K562 (cell line): ENCODE results near the gene USP48. TPM values are rescaled to one million over a fixed set of nuclear protein-coding genes. Genes with fewer than 3 reads are reported as not detected.

ENCODE experiments used
- BRD4 ChIP-seq: fragments of 200-600 bp; sonication (generic); IDR thresholded peaks from 2 replicates; pipeline ENCODE4 v1.6.1; 2017; ENCODE audit warnings: inconsistent platforms
- CTBP1 ChIP-seq: fragments of 450-650 bp; IDR thresholded peaks from 2 replicates; pipeline ENCODE4 v1.6.1; 2016; ENCODE audit warnings: borderline replicate concordance
- LCOR ChIP-seq: sonication (generic); formaldehyde crosslinking; IDR thresholded peaks from 2 replicates; pipeline ENCODE4 v1.8.0; 2022; ENCODE audit warnings: mild to moderate bottlenecking, missing genetic modification reagents
- MLLT1 ChIP-seq, 2 experiments: fragments of 450-650 bp; IDR thresholded peaks; 2 replicates each; pipeline ENCODE4 v1.6.1; 2016
- POLR2AphosphoS2 ChIP-seq: IDR thresholded peaks from 2 replicates; pipeline ENCODE4 v1.6.1; 2012; ENCODE audit warnings: low read length, improper control_type of control experiment
- PPARD ChIP-seq: fragments of 250-450 bp; sonication (Bioruptor Pico); IDR thresholded peaks from 2 replicates; pipeline ENCODE4 v1.8.0; 2022; ENCODE audit warnings: inconsistent platforms, mild to moderate bottlenecking, moderate library complexity
- PTRF ChIP-seq: fragments of 450-650 bp; IDR thresholded peaks from 2 replicates; pipeline ENCODE4 v1.6.1; 2016; ENCODE audit warnings: mild to moderate bottlenecking, missing genetic modification characterization, missing compliant biosample characterization
- SRF ChIP-seq, 2 experiments: fragments of 250-450, 450-650 bp in 1 of 2; sonication (Bioruptor Pico) in 1 of 2; sonication (generic) in 1 of 2; formaldehyde crosslinking; IDR thresholded peaks; 2 replicates each; pipeline versions ENCODE4 v1.5.0 to v1.5.1; 2020 to 2022; ENCODE audit warnings: mild to moderate bottlenecking in 1 of 2, missing genetic modification reagents in 1 of 2
- ZFPM2 ChIP-seq: fragments of 250-450 bp; sonication (Bioruptor Pico); IDR thresholded peaks from 2 replicates; pipeline ENCODE4 v1.5.1; 2022; ENCODE audit warnings: mild to moderate bottlenecking
- ZNF12 ChIP-seq: sonication (generic); formaldehyde crosslinking; IDR thresholded peaks from 2 replicates; pipeline ENCODE4 v1.4.0; 2020; ENCODE audit warnings: mild to moderate bottlenecking, missing genetic modification reagents
- ZNF274 ChIP-seq: IDR thresholded peaks from 2 replicates; pipeline ENCODE4 v1.6.1; 2011; ENCODE audit warnings: low read depth, mild to moderate bottlenecking, low read length, moderate library complexity, borderline replicate concordance
- ZNF408 ChIP-seq: fragments of 250-450 bp; sonication (Bioruptor Pico); IDR thresholded peaks from 2 replicates; pipeline ENCODE4 v1.4.0; 2020; ENCODE audit warnings: low read depth, mild to moderate bottlenecking, moderate library complexity
- polyA plus RNA-seq, 8 experiments: library from polyadenylated mRNA; depleted of rRNA in 4 of 8; stranded (reverse) in 5 of 8; unstranded in 3 of 8; fragments of >200 nt; fragmentation: Nextera tagmentation in 2 of 8; fragmentation: Illumina TruSeq in 1 of 8; extraction: Ambion mirVana in 2 of 8; extraction: Trizol in 1 of 8; gene quantifications; 2 replicates each; pipeline versions ENCODE4 v1.2.1 to v1.2.3, GENCODE V29; 2011 to 2014; ENCODE audit warnings: inconsistent platforms in 1 of 8, missing spikeins in 1 of 8
- total RNA-seq, 7 experiments: library from RNA; depleted of rRNA in 6 of 7; stranded (reverse); fragments of >200 nt in 6 of 7; fragmentation: Illumina TruSeq in 2 of 7; extraction: Trizol in 2 of 7; gene quantifications; 2 replicates each; pipeline versions ENCODE4 v1.2.1 to v1.2.3, GENCODE V29; 2011 to 2021; ENCODE audit warnings: low replicate concordance in 1 of 7
- TF ChIP-seq, protein P1 (sequence below): fragments of 450-650 bp; IDR thresholded peaks from 2 replicates; pipeline ENCODE4 v1.6.1; 2016; ENCODE audit warnings: borderline replicate concordance
- TF ChIP-seq, protein P2 (sequence below), 2 experiments: IDR thresholded peaks; 2 replicates each; pipeline ENCODE4 v1.6.1; 2011; ENCODE audit warnings: borderline replicate concordance in 1 of 2, control low read depth in 1 of 2, low read depth in 1 of 2, low read length in 1 of 2, mild to moderate bottlenecking in 1 of 2, mixed read lengths in 1 of 2, moderate library complexity in 1 of 2; ENCODE audit not compliant: insufficient read depth in 1 of 2, insufficient read length in 1 of 2, poor library complexity in 1 of 2, severe bottlenecking in 1 of 2; ENCODE audit errors: extremely low read depth in 1 of 2
- TF ChIP-seq, protein P3 (sequence below): fragments of 250-450 bp; sonication (Bioruptor Pico); IDR thresholded peaks from 2 replicates; pipeline ENCODE4 v1.4.0; 2020; ENCODE audit warnings: mild to moderate bottlenecking, moderate library complexity, borderline replicate concordance
- TF ChIP-seq, protein P4 (sequence below): fragments of 250-450 bp; sonication (Bioruptor Pico); IDR thresholded peaks from 2 replicates; pipeline ENCODE4 v1.5.0; 2021; ENCODE audit warnings: mild to moderate bottlenecking, moderate library complexity

USP48 gene
- total and polyA plus RNA-seq, 9 of the 15 experiments (the other 6 are each of a cell fraction or from before 2014, with no cell fraction given) = 23.3 to 123 (median 106) TPM

DNA sequence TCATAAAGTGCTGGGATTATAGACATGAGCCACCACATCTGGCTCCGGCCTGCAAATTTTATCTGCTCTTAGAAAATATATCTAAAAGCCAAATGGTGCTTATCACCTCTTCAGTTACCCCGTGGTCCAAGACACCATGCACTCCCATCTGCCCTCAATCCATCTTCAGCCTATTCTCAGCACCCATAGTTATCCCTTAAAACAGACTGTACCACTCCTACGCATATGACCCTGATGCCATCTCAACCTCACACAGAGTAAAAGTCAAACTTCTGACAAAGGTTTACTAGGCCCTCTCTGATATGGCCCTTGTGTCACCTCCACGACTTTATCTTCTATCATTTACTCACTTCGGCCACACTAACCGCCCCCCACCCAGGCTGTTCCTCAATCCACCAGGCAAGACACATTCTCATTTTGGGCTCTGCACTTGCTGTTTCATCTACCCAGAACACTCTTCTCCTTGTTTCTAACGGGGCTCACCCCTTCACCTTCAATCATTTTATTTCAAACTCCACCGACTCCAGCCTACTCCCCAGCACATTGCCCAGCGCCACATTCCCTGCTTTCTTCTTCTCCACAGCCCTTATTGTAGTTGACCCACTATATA, 33.0 kb downstream of the USP48 start (continued):
- TF ChIP-seq MLLT1 (IDR thresholded peaks at IDR 0.05) = no peak
- no peak for TF ChIP-seq PPARD (CRISPR knock-in tag)
- TF ChIP-seq LCOR (CRISPR knock-in tag) = peak; percentile 98
- peak; percentile 52; the same call in 1 of the 2 replicates for TF ChIP-seq ZNF274
- TF ChIP-seq CTBP1 = peak; percentile 99
- TF ChIP-seq, protein P1, sequence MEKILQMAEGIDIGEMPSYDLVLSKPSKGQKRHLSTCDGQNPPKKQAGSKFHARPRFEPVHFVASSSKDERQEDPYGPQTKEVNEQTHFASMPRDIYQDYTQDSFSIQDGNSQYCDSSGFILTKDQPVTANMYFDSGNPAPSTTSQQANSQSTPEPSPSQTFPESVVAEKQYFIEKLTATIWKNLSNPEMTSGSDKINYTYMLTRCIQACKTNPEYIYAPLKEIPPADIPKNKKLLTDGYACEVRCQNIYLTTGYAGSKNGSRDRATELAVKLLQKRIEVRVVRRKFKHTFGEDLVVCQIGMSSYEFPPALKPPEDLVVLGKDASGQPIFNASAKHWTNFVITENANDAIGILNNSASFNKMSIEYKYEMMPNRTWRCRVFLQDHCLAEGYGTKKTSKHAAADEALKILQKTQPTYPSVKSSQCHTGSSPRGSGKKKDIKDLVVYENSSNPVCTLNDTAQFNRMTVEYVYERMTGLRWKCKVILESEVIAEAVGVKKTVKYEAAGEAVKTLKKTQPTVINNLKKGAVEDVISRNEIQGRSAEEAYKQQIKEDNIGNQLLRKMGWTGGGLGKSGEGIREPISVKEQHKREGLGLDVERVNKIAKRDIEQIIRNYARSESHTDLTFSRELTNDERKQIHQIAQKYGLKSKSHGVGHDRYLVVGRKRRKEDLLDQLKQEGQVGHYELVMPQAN = 0 out of 2 replicates have a peak, but pooled peaks have one; percentile 20
- TF ChIP-seq, protein P2, sequence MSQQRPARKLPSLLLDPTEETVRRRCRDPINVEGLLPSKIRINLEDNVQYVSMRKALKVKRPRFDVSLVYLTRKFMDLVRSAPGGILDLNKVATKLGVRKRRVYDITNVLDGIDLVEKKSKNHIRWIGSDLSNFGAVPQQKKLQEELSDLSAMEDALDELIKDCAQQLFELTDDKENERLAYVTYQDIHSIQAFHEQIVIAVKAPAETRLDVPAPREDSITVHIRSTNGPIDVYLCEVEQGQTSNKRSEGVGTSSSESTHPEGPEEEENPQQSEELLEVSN (IDR thresholded peaks at IDR 0.05; ENCODE audit: borderline replicate concordance in 1 of 2, extremely low read depth in 1 of 2, insufficient read depth in 1 of 2, insufficient read length in 1 of 2, low read depth in 1 of 2, low read length in 1 of 2, poor library complexity in 1 of 2, severe bottlenecking in 1 of 2) = no peak
- TF ChIP-seq, protein P3, sequence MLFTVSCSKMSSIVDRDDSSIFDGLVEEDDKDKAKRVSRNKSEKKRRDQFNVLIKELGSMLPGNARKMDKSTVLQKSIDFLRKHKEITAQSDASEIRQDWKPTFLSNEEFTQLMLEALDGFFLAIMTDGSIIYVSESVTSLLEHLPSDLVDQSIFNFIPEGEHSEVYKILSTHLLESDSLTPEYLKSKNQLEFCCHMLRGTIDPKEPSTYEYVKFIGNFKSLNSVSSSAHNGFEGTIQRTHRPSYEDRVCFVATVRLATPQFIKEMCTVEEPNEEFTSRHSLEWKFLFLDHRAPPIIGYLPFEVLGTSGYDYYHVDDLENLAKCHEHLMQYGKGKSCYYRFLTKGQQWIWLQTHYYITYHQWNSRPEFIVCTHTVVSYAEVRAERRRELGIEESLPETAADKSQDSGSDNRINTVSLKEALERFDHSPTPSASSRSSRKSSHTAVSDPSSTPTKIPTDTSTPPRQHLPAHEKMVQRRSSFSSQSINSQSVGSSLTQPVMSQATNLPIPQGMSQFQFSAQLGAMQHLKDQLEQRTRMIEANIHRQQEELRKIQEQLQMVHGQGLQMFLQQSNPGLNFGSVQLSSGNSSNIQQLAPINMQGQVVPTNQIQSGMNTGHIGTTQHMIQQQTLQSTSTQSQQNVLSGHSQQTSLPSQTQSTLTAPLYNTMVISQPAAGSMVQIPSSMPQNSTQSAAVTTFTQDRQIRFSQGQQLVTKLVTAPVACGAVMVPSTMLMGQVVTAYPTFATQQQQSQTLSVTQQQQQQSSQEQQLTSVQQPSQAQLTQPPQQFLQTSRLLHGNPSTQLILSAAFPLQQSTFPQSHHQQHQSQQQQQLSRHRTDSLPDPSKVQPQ (CRISPR knock-in tag) = no peak
- no peak for TF ChIP-seq ZNF408 (CRISPR knock-in tag)
- TF ChIP-seq POLR2AphosphoS2 = no peak
- TF ChIP-seq, protein P4, sequence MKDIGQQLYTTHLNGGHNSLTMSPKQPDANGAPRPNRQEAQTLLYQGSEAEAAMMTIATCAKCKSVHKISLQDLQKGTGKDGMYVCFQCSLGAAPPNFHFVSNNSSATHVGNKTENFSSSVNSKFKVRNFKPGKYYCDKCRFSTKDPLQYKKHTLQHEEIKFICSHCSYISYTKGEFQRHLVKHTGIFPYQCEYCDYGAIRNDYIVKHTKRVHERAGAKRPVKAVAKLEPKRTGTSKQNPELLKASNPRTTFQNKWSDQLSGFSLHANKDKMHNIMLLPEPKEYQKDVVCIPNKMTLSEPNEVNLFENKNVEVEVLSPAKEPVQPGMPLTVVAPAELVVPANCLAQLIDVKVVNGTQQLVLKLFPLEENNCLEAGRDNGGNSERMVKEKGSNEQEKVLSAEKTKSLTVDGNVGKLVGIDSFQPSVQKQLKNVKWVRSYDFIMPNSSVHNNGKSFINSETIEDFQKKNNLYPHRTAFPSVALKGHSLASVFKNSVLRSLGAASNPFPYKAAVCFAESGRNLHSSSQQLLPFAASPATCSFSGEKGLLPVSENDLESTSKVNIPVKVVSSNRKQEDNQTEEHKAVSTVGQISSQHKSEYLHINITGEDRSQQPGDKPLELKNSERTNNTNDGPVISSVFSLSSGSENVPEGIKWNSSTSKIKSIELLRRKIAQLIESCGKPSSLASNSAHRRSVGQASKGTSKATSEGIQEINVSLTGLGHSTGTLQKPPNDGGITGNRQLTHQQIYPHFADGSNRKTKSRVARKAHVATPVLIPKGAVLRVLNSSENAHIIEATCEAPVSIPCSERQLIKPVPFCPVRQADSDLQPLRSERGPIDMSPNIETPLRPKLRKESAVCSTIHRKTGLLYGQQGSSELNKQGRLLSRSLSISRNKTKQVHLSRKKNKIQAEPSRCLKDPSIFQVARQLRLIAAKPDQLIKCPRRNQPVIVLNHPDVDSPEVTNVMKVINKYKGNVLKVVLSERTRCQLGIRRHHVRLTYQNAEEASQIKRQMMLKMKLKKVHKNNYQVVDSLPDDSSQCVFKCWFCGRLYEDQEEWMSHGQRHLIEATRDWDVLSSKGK (CRISPR knock-in tag) = no peak
- no peak for TF ChIP-seq PTRF (tag)
- TF ChIP-seq SRF (CRISPR knock-in tag; IDR thresholded peaks at IDR 0.05) = no peak
- TF ChIP-seq ZFPM2 = no peak
- TF ChIP-seq ZNF12 (CRISPR knock-in tag) = no peak
- TF ChIP-seq BRD4 = no peak
